Right lobe of liver (tissue), 4 donors: Measurements from ENCODE around the gene EEF2K.

ENCODE experiments used
- POLR2A ChIP-seq: fragments of 450-650 bp; IDR thresholded peaks from one replicate; pipeline ENCODE4 v1.6.1; 2017; ENCODE audit warnings: antibody characterized with exemption, mild to moderate bottlenecking
- TF ChIP-seq, protein P1 (sequence below), 4 donors: fragments of 200-600 bp in 3 of 4; fragments of 450-650 bp in 1 of 4; IDR thresholded peaks; one replicate each; pipeline versions ENCODE4 v1.5.1 to v1.8.0; 2016 to 2022; ENCODE audit warnings: antibody characterized with exemption in 4 of 4, mild to moderate bottlenecking in 2 of 4
- donor health status: DM: no; HTN: no; CAD: no.
- donor health status: DM: no; HTN: no; CAD: no.
- donor health status: DM: no; HTN: yes; CAD: no.

DNA sequence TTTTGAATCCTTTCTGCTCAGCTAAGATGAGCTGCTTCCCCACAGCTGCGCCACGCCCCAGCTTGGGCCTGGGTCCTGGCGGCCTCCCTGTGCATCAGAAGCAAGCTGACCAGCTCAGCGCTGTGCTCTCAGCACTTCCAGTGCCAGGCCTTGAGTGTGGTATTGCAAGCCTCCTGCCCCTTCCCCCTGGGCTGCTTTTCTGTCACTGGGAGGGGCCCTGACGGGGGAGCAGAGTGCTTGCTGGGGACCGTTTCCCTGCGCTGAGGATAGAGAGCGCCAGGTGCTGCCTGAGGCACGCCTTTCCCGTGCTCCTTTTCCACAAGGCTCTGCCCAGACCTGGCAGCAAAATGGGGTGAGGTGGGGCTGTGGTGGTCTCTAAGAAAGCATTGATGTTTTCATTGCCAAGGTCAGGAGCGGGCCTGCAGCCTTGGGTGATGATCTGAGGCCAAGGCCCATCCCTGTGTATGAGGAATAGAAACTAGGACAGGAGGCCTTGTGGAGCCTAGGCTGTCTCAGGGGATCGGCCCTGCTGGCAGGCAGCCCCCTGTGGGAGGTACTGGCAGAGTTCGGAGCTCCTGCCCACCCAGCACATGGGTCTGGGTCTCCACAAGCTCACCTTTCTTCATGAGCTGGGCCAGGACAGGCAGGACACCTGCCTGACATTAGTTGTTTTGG, 120.8 kb downstream of the EEF2K start:
- TF ChIP-seq, protein P1, sequence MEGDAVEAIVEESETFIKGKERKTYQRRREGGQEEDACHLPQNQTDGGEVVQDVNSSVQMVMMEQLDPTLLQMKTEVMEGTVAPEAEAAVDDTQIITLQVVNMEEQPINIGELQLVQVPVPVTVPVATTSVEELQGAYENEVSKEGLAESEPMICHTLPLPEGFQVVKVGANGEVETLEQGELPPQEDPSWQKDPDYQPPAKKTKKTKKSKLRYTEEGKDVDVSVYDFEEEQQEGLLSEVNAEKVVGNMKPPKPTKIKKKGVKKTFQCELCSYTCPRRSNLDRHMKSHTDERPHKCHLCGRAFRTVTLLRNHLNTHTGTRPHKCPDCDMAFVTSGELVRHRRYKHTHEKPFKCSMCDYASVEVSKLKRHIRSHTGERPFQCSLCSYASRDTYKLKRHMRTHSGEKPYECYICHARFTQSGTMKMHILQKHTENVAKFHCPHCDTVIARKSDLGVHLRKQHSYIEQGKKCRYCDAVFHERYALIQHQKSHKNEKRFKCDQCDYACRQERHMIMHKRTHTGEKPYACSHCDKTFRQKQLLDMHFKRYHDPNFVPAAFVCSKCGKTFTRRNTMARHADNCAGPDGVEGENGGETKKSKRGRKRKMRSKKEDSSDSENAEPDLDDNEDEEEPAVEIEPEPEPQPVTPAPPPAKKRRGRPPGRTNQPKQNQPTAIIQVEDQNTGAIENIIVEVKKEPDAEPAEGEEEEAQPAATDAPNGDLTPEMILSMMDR (IDR thresholded peaks at IDR 0.05) = no peak
- no peak for TF ChIP-seq POLR2A
